ENCODE results near the gene TRAIP. TPM values are rescaled to one million over a fixed set of nuclear protein-coding genes. Genes with fewer than 3 reads are reported as not detected.
"Not testable (repeated sequence)": the region's sequence is repeated elsewhere in the genome, so short reads cannot be mapped to it uniquely, and the experiment has no call there.

TRAIP gene
- total RNA-seq, 1 donor from 2014 or later: 1.6 TPM

DNA sequence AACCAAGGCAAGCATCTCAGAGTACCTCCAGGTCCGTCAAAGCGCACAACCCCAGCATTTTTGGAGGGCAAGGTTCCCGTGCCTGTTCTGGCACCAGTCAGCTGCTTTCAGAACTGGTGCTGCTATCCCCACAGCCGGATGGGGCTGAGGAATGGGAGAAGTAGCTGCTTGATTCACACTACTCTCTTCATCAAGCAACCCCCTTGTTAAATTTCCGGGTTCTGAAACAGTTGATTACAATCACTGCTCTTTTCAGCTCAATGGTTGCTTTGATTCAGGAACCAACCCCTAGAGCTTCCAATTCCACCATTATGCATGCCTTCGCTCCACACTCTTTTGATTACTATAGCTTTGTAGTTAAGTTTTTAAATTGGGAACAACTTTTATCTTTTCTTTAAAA, 30.3 kb downstream of the TRAIP start:
- DNase-seq (ENCODE audit: low read depth): no peak

DNA sequence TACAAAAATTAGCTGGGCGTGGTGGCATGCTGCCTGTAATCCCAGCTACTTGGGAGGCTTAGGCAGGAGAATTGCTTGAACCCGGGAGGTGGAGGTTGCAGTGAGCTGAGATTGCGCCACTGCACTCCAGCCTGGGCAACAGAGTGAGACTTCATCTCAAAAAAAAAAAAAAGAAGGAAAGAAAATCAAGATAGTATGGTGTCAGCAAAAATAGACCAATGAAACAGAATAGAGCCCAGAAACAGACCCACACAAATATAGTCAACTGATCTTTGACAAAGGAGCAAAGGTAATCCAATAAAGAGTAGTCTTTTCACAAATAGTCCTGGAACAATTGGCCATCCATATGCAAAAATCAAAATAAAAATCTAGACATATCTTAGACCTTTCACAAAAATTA, 33.2 kb downstream of the TRAIP start:
- DNase-seq (ENCODE audit: low read depth): not testable (repeated sequence)

DNA sequence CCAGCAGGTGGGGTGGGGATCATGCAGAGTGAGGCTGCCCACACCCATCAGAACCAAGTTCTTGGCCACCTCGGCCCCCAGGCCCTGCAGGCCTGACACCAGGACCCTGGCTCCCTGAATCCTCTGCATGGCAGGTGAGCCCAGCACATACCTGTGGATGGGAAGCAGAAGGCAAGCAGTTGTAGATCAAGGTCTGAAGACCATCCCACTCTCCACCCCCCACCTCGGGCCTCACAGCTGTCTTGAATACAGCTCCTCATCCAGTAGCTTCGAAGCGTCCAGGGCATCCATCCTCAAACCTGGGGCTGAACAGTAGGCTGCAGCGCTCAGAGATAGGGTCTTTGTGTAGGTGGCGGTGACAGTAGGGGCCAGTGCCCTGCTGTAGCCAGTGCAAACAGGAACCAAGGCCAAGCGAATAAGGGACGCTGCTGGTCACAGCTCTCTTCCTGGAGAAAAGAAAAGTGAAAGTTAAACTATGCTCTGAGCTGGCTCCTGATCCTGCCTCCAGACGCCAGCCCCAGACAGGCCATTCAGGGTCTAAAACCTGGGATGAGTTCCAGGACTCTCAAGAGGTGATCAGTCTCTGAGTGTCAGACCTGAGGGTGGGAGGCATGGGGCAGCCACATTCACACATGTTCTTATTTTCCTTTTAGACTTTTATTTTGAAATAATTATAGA, 42.7 kb downstream of the TRAIP start, which contains the start of gene UBA7:
Gene UBA7 (minus strand): TSS at position 457 of the 678 bp plus-strand sequence. CDS start 166 bp downstream, at position 291.
- DNase-seq (ENCODE audit: low read depth): peak; percentile 60

DNA sequence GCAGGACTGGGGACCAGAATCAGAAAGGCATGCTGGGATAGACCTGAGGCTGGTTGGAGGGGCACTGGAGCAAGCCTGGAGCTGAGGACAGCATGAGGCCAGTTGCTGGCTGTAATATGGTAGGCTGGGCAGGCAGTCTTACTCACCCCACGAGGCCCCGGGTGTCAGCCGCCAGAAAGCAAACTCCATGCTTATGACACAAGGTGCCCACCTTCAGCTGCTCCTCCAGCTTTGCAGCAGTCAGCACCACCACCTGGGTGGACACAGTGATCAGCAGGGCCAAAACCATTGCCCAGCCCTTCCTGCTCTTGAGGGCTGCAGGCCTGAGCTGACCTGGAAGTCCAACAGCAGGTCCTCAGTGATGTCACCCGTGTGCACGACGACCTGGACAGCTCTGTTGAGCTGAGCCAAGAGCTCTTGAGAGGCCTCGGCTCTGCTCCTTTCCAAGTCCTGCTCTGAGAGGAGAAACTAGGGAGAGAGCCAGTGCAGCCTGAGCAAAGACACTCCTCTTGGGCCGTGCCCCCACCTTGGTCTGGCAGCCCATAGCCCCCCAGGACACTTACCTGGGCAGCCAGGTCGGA, 43.4 kb downstream of the TRAIP start:
- DNase-seq (ENCODE audit: low read depth): no peak

DNA sequence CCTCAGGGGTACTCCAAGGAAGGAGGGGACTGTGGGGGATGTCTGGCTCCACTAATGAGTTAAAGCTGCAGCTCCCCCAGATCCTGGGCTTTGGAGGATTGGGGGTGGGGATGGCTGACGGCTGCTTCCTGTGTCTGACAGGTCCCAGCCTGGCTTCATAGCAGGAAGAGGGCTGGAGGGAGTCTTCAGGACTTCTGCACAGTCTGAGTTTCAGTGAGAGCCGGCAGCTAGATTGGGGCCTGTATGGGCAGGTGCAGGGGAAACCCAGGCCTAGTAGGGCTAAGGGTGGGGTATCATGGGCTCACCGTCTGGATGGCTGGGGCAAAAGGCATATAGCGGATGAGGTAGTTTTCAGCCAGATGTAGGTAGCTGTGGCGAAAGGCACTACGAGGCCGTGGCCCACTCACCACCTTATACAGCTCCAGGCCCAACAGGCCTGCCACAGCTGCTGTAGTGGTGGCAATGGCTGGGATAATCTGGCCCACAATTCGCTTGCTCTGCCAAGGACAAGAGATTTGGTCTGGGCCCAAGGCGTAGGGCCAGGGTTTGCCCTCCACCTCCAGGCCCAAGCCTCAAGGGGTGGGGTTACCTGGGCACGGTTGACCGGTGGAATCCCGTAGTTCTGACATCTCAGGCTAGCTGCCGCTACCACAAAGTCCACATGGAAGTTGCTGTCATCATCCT, 48.8 kb downstream of the TRAIP start:
- DNase-seq (ENCODE audit: low read depth): no peak

DNA sequence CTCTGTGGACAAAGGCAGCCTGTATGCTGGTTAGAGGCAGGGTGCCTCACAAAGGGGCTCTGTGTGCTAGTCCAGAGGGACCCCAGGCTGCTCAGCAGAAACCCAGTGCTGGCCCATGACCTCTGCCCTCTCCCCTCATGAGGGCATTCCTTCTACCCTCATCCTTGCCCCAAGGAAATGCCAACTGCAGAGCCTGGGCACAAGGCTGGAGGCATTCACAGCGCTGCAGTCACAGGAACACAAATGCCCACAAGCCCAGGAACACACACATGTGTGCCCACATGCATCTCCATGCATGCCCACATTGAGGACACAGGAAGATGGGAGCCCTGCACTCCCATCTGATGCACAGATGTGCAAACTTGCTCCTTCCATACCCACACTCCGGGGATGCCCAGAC, 49.5 kb downstream of the TRAIP start:
- DNase-seq (ENCODE audit: low read depth): no peak

DNA sequence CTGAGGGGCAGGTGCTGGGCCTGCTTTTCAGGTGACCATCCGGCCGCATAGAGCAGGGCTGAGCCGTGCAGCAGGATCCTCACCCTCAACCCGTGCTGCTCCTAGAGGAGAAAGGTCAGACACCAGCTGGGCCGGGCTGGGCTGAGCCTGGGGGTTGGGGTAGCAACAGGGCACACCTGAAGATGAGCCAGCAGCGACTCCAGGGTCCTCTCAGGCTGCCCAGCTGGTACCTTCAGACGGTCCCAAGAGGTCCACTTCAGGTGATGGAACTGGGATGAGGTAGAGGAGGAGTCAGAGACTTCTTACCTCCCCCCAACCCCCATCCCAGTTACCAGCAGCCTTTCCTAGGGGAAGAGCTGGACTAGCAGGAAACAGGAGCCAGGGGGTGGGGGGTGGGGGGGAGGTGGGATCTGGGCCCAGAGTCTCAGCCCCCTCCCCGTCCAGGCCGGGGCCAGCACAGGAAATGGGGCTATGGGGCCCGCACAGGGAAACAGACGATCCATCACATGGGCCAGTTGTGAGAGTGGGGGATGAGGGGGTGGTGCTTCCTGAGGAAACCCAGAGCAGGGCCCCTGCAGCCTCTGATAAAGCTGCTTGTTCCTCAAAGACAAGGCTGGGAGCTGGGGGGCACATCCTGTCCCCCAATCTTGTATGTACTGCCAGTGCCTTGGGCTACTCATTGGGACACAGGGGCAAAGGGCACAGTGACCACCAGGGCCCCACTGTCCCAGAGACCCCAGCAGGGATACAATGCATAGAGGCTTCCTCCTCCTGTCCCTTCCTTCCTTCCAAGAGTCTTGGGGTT, 50.3 kb downstream of the TRAIP start:
- DNase-seq (ENCODE audit: low read depth): no peak

DNA sequence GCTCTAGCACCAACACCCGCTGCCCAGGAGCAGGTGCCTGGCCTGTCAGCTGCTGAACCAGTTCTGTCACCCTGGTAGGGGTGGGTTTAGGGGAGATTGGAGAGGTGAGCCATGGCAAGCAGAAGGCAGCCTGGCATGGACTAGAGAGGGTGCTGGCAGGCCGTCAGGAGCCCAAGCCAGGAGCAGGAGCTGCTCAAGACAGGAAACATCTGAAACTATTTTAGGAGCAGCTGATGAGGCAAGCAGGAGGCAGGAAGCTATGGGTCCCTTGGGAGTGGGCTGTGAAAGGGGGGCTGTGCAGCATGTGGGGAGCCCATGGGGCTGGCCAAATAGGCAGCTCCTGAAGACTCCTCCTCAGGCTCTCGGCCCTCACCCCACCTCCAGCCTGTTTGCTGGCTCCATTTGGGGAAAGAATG, 51.0 kb downstream of the TRAIP start:
- no peak for DNase-seq (ENCODE audit: low read depth)

DNA sequence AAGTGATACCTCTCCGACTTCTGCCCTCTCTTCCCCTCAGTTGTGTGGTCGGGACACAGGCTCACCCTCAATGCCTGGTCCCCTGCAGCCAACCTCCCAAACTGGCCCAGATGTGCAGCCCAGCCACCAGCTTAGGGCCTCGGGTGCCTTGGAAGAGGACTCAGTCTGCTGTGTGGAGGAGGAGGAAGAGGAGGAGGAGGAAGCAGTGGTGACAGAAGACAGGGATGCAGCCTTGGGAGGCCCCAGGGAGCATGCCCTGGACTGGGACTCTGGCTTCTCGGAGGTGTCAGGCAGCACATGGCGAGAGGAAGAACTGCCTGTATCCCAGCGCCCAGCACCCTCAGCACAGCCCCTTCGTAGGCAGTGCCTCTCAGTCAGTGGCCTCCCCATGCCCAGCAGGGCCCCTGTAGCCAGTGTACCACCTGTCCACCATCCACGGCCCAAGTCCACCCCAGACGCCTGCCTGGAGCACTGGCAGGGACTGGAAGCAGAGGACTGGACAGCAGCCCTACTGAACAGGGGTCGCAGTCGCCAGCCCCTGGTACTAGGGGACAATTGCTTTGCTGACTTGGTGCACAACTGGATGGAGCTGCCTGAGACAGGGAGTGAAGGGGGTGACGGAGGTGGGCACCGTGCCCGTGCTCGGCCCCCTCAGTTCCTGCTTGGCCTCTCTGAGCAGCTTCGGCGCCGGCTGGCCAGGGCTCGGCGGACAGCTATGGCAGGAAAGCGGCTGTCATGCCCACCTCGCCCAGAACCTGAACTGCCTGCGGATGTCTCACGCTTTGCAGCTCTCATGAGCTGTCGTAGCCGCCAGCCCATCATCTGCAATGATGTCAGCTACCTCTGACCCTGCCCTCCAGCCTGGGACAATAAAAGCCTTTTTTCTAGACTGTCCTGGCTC, 52.0 kb downstream of the TRAIP start:
- DNase-seq (ENCODE audit: low read depth): no peak

DNA sequence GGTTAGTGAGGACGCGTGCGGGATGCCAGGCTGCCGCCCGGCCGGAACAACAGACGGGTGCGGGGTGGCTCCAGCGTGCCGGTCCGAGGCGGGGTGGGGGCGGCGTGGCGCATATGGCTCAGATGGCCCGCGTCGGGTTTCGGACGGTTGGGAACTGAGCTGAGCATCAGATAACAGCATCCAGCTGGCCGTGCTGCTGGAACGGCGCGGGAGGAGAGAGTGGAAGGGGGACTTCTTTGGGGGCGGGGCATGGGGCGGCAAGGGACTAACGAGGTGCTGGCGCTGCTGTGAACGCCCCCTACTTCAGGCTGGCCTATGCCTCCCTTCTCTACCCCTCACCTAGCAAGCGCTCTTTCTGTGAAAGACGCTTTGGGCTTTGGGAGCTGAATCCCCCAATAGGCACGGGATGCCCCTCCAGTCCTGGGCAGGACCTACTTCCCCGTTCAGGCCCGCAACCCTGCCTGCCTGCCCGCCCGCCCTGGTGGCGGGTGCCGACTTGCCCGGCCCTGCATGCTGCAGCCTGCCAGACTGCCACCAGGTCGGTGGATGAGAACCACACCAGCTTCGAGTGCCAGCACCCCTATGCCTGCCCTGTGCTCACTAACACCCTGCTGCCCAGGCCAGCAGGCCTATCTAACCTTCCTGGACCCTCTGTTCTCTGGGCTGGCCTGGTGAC, 52.8 kb downstream of the TRAIP start:
- DNase-seq (ENCODE audit: low read depth): no peak

DNA sequence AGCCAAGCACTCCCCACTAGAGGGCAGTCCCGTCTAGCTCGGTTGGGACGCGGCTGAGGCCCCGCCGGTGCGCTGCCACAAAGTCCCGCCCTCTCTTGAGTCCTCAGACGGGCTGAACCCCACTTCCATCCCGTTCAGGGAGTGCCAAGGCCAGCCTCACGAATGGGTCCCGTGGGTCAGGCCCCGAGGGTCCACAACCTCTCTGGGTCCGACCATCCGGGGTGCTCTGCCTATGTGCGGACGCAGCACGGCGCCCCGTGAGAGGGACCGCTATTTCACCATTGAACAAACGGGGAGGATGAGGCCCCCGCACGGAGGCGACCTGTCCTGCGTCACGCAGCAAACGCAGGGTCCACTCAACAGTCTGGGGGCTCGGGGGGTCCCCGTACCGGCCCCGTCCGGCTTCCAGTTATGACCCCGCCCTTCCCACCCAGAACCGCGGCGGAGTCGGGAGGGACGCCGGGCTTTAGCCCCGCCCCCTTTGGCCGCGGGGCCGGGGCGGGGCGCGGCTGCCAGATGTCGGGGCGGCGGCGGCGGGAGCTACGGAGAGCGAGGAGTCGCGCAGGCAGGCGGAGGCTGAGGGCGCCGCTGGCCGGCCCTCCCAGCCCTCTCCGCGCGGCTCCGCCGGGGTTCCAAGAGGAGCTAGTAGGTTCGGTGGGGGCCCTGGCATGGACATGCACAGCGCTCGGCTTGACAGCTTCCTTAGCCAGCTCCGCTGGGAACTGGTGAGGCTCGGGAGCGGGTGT, 53.5 kb downstream of the TRAIP start, which contains the start of gene INKA1:
Gene INKA1 (plus strand): TSS at position 543 of the 746 bp plus-strand sequence. CDS start 132 bp downstream, at position 675.
- DNase-seq (ENCODE audit: low read depth): peak; percentile 44

DNA sequence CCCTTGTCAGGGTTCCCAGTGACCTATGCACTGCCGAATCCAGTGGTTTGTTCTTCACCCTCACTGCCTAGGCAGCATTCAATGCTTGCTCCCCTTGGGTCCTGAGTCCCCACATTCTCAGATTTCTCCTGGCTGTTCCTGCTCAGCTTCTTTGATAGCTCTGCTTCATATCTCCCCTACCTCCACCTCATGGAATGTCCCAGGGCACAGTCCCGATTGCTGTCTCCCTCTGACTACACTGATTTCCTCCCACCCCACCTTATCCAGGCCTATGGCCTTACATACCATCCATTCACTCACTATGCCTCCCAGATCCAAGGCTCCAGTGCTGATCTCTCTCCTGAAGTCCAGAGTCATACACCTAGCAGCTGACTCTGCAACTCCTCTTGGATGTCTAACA, 55.2 kb downstream of the TRAIP start:
- DNase-seq (ENCODE audit: low read depth): no peak

DNA sequence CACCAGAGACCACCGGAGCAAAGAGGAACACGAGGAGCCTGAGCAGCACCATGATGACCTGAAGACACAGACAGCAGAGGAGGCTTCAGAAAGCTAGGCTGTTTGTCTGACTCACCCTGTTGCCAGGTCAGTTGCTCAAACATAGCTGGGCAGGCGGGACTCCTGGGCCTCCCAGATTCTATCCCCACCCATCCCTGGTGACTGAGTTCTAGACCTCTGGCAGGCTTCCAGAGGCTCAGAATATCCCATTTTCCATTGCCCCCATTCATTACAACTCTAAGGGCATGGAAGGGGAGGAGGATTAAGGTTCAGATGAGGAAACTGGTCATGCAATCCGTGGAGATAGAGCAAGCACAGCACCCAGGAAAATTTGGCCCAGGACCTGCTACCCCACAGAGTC, 56.6 kb downstream of the TRAIP start, which contains the start of gene CDHR4:
Gene CDHR4 (minus strand): TSS at position 113 of the 400 bp plus-strand sequence. CDS start 61 bp downstream, at position 52.
- peak; percentile 82 for DNase-seq (ENCODE audit: low read depth)

DNA sequence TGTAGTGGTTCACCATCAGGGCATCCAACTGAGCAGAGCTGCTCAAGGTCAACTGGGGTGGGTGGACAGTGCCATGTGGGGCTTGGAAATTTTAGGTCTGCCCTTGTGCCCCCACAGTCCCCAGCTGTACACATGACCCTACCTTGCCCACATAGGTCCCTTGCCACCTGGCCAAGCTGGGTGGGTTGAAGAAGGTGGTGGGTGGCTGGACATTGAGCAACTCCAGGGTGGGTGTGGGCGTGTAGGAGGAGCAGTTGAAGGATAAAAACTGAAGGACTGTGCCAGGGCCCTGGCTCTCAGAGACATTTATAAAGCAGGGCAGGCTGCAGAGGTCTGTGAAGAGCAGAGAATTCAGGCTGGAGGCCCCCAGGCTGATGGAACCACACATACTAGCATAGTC, 57.3 kb downstream of the TRAIP start:
- DNase-seq (ENCODE audit: low read depth): no peak

DNA sequence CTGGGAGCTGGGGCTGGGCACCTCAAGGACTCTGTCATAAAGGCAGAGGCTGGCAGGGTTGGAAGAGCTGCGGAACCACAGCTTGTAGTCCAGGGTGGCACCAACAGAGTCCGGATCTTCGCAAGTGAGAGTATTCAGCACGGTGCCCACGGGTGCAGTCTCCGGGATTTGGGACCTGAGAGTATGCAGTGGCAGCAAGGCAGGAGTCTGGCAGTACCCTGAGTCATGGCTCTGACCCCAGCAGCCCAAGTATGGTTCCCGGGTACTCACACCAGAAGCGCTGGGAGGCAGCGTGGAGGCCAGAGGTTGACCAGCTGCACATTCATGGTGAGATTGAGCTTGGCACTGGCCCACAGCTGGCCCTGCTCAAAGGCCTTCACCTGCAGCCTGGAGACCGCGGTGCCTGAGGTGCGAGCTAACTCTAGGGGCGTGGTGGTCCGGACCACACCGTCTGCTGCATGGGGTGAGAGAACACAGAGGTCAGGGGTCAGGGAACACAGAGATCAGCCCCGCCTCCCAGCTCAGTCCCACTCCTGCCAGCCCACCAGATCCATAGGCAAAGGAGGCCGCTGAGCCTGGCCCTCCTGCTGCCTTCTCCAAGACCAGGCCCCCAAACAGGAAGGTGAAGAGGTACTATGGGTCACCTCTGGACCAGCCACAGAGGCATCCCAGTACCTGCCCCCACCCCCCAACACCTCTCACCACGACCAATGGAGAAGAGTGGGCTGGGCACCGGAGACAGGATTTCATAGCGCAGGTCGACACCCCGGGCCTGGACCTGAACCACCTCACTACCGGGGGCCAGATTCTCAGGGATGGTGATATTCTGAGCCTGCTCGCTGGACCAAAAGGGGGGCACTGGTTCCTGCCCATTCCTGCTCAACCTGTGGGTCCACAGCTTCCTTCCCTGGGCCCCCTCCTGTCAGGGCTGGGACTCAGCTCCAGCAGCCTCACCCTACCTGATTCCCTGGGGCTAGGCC, 61.1 kb downstream of the TRAIP start:
- no peak for DNase-seq (ENCODE audit: low read depth)

DNA sequence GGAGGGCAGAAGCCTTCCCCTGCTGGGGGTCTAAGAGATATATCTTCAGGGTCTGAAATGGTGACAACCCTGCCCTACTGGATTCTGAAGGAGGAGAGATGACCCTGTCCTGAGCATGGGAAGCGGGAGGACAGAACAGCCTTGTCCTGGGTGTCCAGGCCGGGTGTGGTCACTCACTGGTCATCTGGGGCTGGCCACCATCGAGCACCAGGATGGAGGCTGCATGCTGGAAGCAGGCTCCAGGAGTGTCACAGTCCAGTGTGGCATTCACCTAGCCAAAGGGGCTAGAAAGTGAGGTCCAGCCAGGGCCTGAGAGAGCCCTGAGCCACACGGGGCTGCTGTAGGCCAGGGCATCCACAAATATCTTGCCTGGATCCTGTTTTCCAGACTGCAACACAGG, 61.9 kb downstream of the TRAIP start:
- DNase-seq (ENCODE audit: low read depth): no peak

DNA sequence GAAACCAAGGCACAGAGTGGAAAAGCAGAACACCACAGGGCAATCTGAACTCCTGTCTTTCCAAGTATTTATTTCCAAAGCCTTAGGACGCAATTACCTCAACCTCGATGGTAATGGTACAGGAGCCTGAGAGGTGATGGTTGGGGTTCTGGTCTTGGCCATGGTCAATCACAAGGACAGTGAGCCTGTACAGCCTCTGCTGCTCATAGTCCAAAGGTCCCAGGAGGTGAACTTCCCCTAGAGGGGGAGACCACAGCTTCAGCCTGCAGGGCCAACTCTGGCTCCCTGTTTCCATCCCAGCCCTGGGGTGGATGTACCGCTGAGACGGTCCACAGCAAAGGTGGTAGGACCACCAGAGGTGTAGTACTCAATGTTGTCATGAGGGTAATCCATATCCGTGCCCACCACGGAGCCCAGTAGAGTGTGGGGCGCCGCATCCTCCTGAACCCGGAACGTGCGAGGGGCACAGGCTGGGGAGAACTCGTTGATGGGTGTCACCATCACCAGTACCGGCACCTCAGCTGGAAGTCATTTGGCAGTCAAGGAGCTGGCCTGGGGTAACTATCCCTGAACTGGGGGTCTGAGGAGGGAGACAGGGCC, 62.8 kb downstream of the TRAIP start:
- DNase-seq (ENCODE audit: low read depth): no peak
